Endothelial cell of umbilical vein (primary cell): ENCODE results near the gene CYCS. TPM values are rescaled to one million over a fixed set of nuclear protein-coding genes. Genes with fewer than 3 reads are reported as not detected.

Experiments used
- BruUV-seq: library from RNA; stranded (reverse); fragments of 400-500 nt; replicated peaks from 2 replicates; lab custom pipeline; 2021; lab: Mats Ljungman, UMichigan
- CTCF ChIA-PET: fragments of 300-600, 350-600 bp; sonication (Branson Sonifier 250); formaldehyde crosslinking; loops from one replicate; lab custom pipeline; 2021; ENCODE audit warnings: antibody characterized with exemption, inconsistent platforms; lab: Charles Lee
- POLR2A ChIA-PET: fragments of 300-600, 350-600 bp; sonication (Branson Sonifier 250); formaldehyde crosslinking; loops from one replicate; lab custom pipeline; 2021; ENCODE audit warnings: antibody characterized with exemption, inconsistent platforms; lab: Charles Lee
- DNase-seq: peaks from one replicate; pipeline ENCODE4 v3.0.0-alpha.2; 2011; ENCODE audit warnings: low read depth, low spot score
- FAIRE-seq: peaks from 2 replicates; lab custom pipeline; 2011; peaks lifted over from hg19 to GRCh38; lab: Jason Lieb, UNC
- H2AFZ ChIP-seq: 2 replicates; pipeline ENCODE4 v1.6.0; 2012; ENCODE audit warnings: low read depth, low read length, control low read depth, inconsistent platforms
- H3K27ac ChIP-seq: 2 replicates; pipeline ENCODE4 v1.5.1; 2011; ENCODE audit warnings: low read depth, mild to moderate bottlenecking, control low read depth, low read length, moderate library complexity; ENCODE audit not compliant: insufficient read depth
- H3K27me3 ChIP-seq, 2 experiments: 2 replicates each; pipeline versions ENCODE4 v1.6.0 to v1.6.1; 2011; ENCODE audit warnings: low read length in 2 of 2, mixed read lengths in 1 of 2; ENCODE audit not compliant: control insufficient read depth in 2 of 2, insufficient read depth in 2 of 2
- H3K36me3 ChIP-seq, 2 experiments: 2 replicates in 1 of 2; 3 replicates in 1 of 2; pipeline ENCODE4 v1.5.1; 2011; ENCODE audit warnings: low read length in 2 of 2, mild to moderate bottlenecking in 1 of 2, moderate library complexity in 1 of 2; ENCODE audit not compliant: control insufficient read depth in 2 of 2, insufficient read depth in 2 of 2; ENCODE audit errors: extremely low read depth in 1 of 2
- H3K4me1 ChIP-seq: 3 replicates; pipeline ENCODE4 v1.5.1; 2011; ENCODE audit warnings: mild to moderate bottlenecking, low read length; ENCODE audit not compliant: control insufficient read depth, insufficient read depth; ENCODE audit errors: extremely low read depth
- H3K4me2 ChIP-seq: 2 replicates; pipeline ENCODE4 v1.6.1; 2011; ENCODE audit warnings: low read length, control low read depth, mixed read lengths; ENCODE audit not compliant: insufficient read depth
- H3K4me3 ChIP-seq, 3 experiments: fragments of 200-600 bp in 1 of 3; sonication (generic), shearing (Covaris generic) in 1 of 3; replicated peaks in 1 of 3; 2 replicates each; pipeline ENCODE4 v1.5.1; 2011 to 2016; ENCODE audit warnings: control low read depth in 3 of 3, low read length in 3 of 3, mild to moderate bottlenecking in 2 of 3, inconsistent platforms in 1 of 3, low read depth in 1 of 3, moderate library complexity in 1 of 3; ENCODE audit not compliant: insufficient read depth in 1 of 3
- H3K79me2 ChIP-seq: 2 replicates; pipeline ENCODE4 v1.6.0; 2012; ENCODE audit warnings: low read length, inconsistent platforms; ENCODE audit not compliant: control insufficient read depth, insufficient read depth
- H3K9ac ChIP-seq: replicated peaks from 2 replicates; pipeline ENCODE3; 2011; ENCODE audit warnings: low read length, control low read depth; ENCODE audit not compliant: insufficient read depth; ENCODE audit errors: extremely low read depth
- H3K9me1 ChIP-seq: replicated peaks from 3 replicates; pipeline ENCODE4 v1.6.0; 2011; ENCODE audit warnings: mild to moderate bottlenecking, low read length; ENCODE audit not compliant: control insufficient read depth, insufficient read depth; ENCODE audit errors: extremely low read depth
- H3K9me3 ChIP-seq: replicated peaks from 2 replicates; pipeline ENCODE4 v1.5.1; 2012; ENCODE audit warnings: low read length, inconsistent platforms; ENCODE audit not compliant: control insufficient read depth, insufficient read depth
- H4K20me1 ChIP-seq: replicated peaks from 2 replicates; pipeline ENCODE3; 2011; ENCODE audit warnings: mild to moderate bottlenecking, low read length; ENCODE audit not compliant: control insufficient read depth, insufficient read depth; ENCODE audit errors: extremely low read depth
- EZH2 ChIP-seq: IDR thresholded peaks from 2 replicates; pipeline ENCODE4 v1.6.1; 2012; ENCODE audit warnings: borderline replicate concordance, low read depth, mild to moderate bottlenecking, moderate library complexity, low read length, inconsistent platforms; ENCODE audit not compliant: severe bottlenecking
- GATA2 ChIP-seq: IDR thresholded peaks from 2 replicates; pipeline ENCODE4 v1.7.0; 2011; ENCODE audit warnings: low read depth, mild to moderate bottlenecking, moderate library complexity, mixed read lengths, low read length; ENCODE audit not compliant: insufficient read length, insufficient read depth
- JUN ChIP-seq: IDR thresholded peaks from 2 replicates; pipeline ENCODE4 v1.6.1; 2011; ENCODE audit warnings: borderline replicate concordance, low read depth; ENCODE audit not compliant: insufficient read length, insufficient read depth
- POLR2A ChIP-seq: IDR thresholded peaks from 2 replicates; pipeline ENCODE4 v1.6.1; 2012; ENCODE audit warnings: low read depth, mild to moderate bottlenecking, control low read depth, low read length
- POLR2AphosphoS5 ChIP-seq: IDR thresholded peaks from 2 replicates; pipeline ENCODE4 v1.6.1; 2012; ENCODE audit warnings: low read depth, mild to moderate bottlenecking, control low read depth, low read length, moderate library complexity; ENCODE audit not compliant: insufficient read depth
- dilution Hi-C: fragments of 300-500 bp; cut with MboI; formaldehyde crosslinking; loops from one replicate; pipeline ENCODE4 v1.15.0; 2019; ENCODE audit warnings: low sequenced_read_pairs; ENCODE audit not compliant: extremely low pct_ligation_motif_present
- intact Hi-C: fragments of 100-400 bp; cut with micrococcal nuclease; formaldehyde crosslinking; loops from one replicate; pipeline ENCODE4 v1.10.0; 2022
- polyA plus RNA-seq, 4 experiments: library from polyadenylated mRNA; depleted of rRNA in 3 of 4; stranded (reverse) in 3 of 4; unstranded in 1 of 4; fragments of >200 nt; gene quantifications; 2 replicates each; pipeline versions ENCODE4 v1.2.1 to v1.2.3, GENCODE V29; 2011 to 2012; ENCODE audit warnings: missing spikeins in 1 of 4
- total RNA-seq: library from RNA; stranded (reverse); gene quantifications from 2 replicates; pipeline ENCODE4 v1.2.3, GENCODE V29; 2021
- TF ChIP-seq, protein P1 (sequence below): IDR thresholded peaks from 2 replicates; pipeline ENCODE4 v1.6.1; 2011; ENCODE audit not compliant: insufficient read depth, insufficient read length
- TF ChIP-seq, protein P2 (sequence below), 2 donors: IDR thresholded peaks; 1 replicate in 1 of 2; 2 replicates in 1 of 2; pipeline ENCODE4 v1.5.1; 2011; ENCODE audit warnings: low read length in 2 of 2, mild to moderate bottlenecking in 2 of 2, moderate library complexity in 2 of 2, control low read depth in 1 of 2, inconsistent platforms in 1 of 2, low read depth in 1 of 2; ENCODE audit not compliant: insufficient read depth in 1 of 2; ENCODE audit errors: extremely low read depth in 1 of 2

The CYCS gene
- total and polyA plus RNA-seq, 2 donors (not counting 3 experiments of a cell fraction or from before 2014, with no cell fraction given) = 21.4 to 134 TPM

- no peak for TF ChIP-seq POLR2AphosphoS5
- TF ChIP-seq, protein P1, sequence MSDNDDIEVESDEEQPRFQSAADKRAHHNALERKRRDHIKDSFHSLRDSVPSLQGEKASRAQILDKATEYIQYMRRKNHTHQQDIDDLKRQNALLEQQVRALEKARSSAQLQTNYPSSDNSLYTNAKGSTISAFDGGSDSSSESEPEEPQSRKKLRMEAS = no peak
- TF ChIP-seq GATA2 = no peak
- TF ChIP-seq, protein P2, sequence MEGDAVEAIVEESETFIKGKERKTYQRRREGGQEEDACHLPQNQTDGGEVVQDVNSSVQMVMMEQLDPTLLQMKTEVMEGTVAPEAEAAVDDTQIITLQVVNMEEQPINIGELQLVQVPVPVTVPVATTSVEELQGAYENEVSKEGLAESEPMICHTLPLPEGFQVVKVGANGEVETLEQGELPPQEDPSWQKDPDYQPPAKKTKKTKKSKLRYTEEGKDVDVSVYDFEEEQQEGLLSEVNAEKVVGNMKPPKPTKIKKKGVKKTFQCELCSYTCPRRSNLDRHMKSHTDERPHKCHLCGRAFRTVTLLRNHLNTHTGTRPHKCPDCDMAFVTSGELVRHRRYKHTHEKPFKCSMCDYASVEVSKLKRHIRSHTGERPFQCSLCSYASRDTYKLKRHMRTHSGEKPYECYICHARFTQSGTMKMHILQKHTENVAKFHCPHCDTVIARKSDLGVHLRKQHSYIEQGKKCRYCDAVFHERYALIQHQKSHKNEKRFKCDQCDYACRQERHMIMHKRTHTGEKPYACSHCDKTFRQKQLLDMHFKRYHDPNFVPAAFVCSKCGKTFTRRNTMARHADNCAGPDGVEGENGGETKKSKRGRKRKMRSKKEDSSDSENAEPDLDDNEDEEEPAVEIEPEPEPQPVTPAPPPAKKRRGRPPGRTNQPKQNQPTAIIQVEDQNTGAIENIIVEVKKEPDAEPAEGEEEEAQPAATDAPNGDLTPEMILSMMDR (IDR thresholded peaks at IDR 0.05; ENCODE audit: extremely low read depth in 1 of 2, insufficient read depth in 1 of 2, low read depth in 1 of 2, low read length in 2 of 2) = no peak
- no peak for TF ChIP-seq JUN
- TF ChIP-seq EZH2 = no peak
- TF ChIP-seq POLR2A = no peak
- Histone ChIP-seq H3K27ac (no peak overlapping the region), H4K20me1 (no peaks in the 10 kb centered on the region), H3K4me1 (no peaks in the 10 kb centered on the region), H3K4me3 (no peak overlapping the region), H3K9me1 (no peaks in the 10 kb centered on the region), H3K9ac (no peak overlapping the region), H3K4me2 (no peak overlapping the region), H3K79me2 (no peaks in the 10 kb centered on the region), H3K27me3 (peaks cover 0 to 2% of the 10 kb centered on the region in 2 experiments), H3K36me3 (no peaks in the 10 kb centered on the region), H2AFZ (no peak overlapping the region), H3K9me3 (no peaks in the 10 kb centered on the region)
- dilution Hi-C loops = no loop called here
- ChIA-PET POLR2A (no interaction called here), CTCF (interaction anchor here (0.7 to 4.0 kb wide), 4 partner anchors 20 to 261 kb away, joined by 3 to 129 read pairs (median 3); no protein-coding TSS in a partner anchor)
- no peak for FAIRE-seq
- BruUV-seq = no TSS peak
- intact Hi-C loops = no loop called here
- DNase-seq = peak; percentile 19
These were observed 51.6 kb downstream of the CYCS start for GRCh38 chr7:25073451-25073850.

Other genes with a start within 250 kb of the CYCS start
- gene OSBPL3, start 145.1 kb downstream of the CYCS start, total RNA-seq = 27.1 and 31.3 TPM in 2 replicates
- 3.6 and 7.5 TPM in 2 replicates for gene OSBPL3, start 145.1 kb downstream of the CYCS start, polyA plus RNA-seq
- not detected in 2 replicates for gene NPVF, start 103.2 kb upstream of the CYCS start, total RNA-seq
- not detected in 2 replicates for gene NPVF, start 103.2 kb upstream of the CYCS start, polyA plus RNA-seq